Colonic mucosa (tissue), 4 donors: ENCODE data around the gene ASPHD2. TPM values are rescaled to one million over a fixed set of nuclear protein-coding genes. Genes with fewer than 3 reads are reported as not detected.

ENCODE experiments used
- DNase-seq: peaks from one replicate; pipeline ENCODE4 v3.0.0-alpha.2; 2020
- H3K27ac ChIP-seq: fragments of 200-600 bp; one replicate; pipeline ENCODE4 v1.8.0; 2021
- H3K27me3 ChIP-seq: fragments of 200-600 bp; one replicate; pipeline ENCODE4 v1.8.0; 2021
- H3K36me3 ChIP-seq: fragments of 200-600 bp; one replicate; pipeline ENCODE4 v1.8.0; 2021
- H3K4me1 ChIP-seq: fragments of 200-600 bp; one replicate; pipeline ENCODE4 v1.8.0; 2021; ENCODE audit warnings: mild to moderate bottlenecking
- H3K4me3 ChIP-seq: fragments of 200-600 bp; one replicate; pipeline ENCODE4 v1.8.0; 2021
- H3K9ac ChIP-seq, 2 donors: one replicate each; pipeline ENCODE4 v1.7.0; 2013; ENCODE audit warnings: control low read depth in 2 of 2, low read depth in 2 of 2, low read length in 2 of 2
- H3K9me3 ChIP-seq: fragments of 200-600 bp; one replicate; pipeline ENCODE4 v1.8.0; 2021
- intact Hi-C: fragments of 100-400 bp; cut with DNase I; formaldehyde crosslinking; loops from one replicate; pipeline ENCODE4 v1.14.1; 2022
- total RNA-seq, 2 donors: library from RNA; stranded (reverse); fragmentation: NEBNext Ultra II Directional in 1 of 2; extraction: Animal tissue kit (Norgen Biotek cat#: 25700) in 1 of 2; gene quantifications; one replicate each; pipeline ENCODE4 v1.2.1, GENCODE V29; 2021
- TF ChIP-seq, protein P1 (sequence below): fragments of 200-600 bp; IDR thresholded peaks from one replicate; pipeline ENCODE4 v1.8.0; 2022; ENCODE audit warnings: antibody characterized with exemption, mild to moderate bottlenecking
- donor health status: healthy.
- donor health status: DM: no; HTN: no; CAD: no.
- donor health status: DM: no; HTN: no; CAD: no.

The ASPHD2 gene
- total RNA-seq, 2 donors from 2014 or later = 3.8 to 4.3 TPM

DNA sequence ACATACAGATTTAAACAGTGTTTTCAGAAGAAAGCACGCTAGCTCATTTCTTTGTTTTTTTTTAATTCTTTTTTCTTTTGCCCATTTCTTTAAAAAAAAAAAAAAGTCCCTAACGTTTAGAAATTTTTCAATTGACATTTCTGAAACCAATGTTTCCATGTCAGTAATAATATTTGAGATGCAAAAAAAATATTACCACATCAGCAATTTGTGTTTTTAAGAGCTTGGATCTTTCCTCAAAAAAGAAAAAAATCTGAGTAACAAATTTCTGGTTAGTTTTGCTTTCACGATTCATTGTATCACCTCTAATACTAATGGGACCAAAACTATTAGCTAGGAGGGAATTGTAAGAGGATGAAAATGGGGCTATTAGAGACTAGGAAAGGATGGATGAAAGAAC lies 39.9 kb upstream of the ASPHD2 start:
- intact Hi-C loops = no loop called here
- H3K36me3 ChIP-seq = no peaks in the 10 kb centered on the region
- H3K4me3 ChIP-seq = no peak overlapping the region
- no peak for DNase-seq
- H3K27me3 ChIP-seq = no peaks in the 10 kb centered on the region
- TF ChIP-seq, protein P1, sequence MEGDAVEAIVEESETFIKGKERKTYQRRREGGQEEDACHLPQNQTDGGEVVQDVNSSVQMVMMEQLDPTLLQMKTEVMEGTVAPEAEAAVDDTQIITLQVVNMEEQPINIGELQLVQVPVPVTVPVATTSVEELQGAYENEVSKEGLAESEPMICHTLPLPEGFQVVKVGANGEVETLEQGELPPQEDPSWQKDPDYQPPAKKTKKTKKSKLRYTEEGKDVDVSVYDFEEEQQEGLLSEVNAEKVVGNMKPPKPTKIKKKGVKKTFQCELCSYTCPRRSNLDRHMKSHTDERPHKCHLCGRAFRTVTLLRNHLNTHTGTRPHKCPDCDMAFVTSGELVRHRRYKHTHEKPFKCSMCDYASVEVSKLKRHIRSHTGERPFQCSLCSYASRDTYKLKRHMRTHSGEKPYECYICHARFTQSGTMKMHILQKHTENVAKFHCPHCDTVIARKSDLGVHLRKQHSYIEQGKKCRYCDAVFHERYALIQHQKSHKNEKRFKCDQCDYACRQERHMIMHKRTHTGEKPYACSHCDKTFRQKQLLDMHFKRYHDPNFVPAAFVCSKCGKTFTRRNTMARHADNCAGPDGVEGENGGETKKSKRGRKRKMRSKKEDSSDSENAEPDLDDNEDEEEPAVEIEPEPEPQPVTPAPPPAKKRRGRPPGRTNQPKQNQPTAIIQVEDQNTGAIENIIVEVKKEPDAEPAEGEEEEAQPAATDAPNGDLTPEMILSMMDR = no peak
- no peaks in the 10 kb centered on the region for H3K9me3 ChIP-seq
- no peaks in the 10 kb centered on the region for H3K4me1 ChIP-seq
- no peak overlapping the region for H3K9ac ChIP-seq
- H3K27ac ChIP-seq = no peak overlapping the region

DNA sequence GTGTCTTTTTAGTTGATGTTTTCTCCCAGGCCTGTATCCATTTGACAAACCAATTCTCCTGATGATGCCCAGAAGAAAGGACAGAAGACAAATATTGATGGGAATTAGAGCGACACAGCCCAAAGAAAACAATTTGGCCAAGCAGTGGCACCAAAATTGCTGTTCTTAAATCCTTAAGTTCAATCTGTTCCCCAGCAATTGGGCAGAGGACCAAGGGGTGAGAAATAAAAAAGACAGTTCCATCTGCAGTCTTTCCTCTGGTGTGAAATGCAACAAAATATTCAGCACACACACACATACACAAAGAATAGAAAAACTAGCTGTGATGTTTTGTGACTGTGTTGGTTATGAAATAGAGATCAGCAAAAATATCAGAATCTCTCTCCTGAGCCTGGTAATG lies 38.0 kb upstream of the ASPHD2 start:
- Histone ChIP-seq H3K9ac (no peak overlapping the region), H3K27me3 (no peaks in the 10 kb centered on the region), H3K27ac (no peak overlapping the region), H3K4me1 (no peaks in the 10 kb centered on the region), H3K9me3 (no peaks in the 10 kb centered on the region), H3K36me3 (no peaks in the 10 kb centered on the region), H3K4me3 (no peak overlapping the region)
- DNase-seq = no peak
- TF ChIP-seq, protein P1 = no peak
- intact Hi-C loops = no loop called here

DNA sequence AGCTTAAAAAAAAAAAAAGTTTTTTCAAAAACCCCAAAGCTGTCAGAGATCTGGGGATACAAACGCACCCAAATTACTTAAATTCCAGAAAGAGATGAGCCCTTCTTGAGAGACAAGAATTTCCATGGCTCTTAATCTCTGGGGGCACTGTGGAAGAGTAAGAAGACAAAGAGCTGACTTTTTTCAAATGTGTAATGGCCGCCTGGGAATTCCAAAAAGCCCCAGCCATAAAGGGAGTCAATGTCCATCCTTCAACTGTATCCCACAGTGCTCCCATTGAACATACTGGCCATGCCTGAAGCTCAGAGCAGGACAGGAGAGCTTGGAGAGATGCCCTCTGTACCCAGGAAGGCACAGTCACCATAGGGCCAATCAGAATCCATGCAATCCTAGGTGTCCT lies 37.4 kb upstream of the ASPHD2 start:
- Histone ChIP-seq H3K27ac (no peak overlapping the region), H3K36me3 (no peaks in the 10 kb centered on the region), H3K4me1 (no peaks in the 10 kb centered on the region), H3K27me3 (no peaks in the 10 kb centered on the region), H3K9ac (no peak overlapping the region), H3K9me3 (no peaks in the 10 kb centered on the region), H3K4me3 (no peak overlapping the region)
- no peak for DNase-seq
- TF ChIP-seq, protein P1 = no peak
- intact Hi-C loops = no loop called here

DNA sequence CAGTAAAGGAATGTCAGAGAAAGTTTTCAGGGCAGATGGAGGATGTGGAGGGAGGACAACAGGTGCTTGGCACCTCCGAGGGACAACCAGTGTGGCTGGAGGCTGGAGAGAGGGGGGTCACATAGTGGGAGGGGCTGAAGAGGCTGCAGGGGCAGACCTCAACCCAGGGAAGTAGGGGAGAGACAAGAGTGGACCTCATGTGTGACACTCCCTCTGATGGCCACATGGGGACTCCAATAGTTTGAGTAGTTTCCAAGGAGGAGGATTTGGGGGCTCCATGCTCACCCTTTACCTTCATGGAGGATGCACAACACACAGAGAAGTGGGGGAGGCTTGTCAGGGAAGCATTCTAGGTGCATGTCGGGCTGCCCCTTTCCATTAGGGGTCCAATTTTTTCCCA lies 35.1 kb upstream of the ASPHD2 start:
- Histone ChIP-seq H3K4me1 (no peaks in the 10 kb centered on the region), H3K9me3 (no peaks in the 10 kb centered on the region), H3K27ac (no peak overlapping the region), H3K9ac (no peak overlapping the region), H3K36me3 (no peaks in the 10 kb centered on the region), H3K4me3 (no peak overlapping the region), H3K27me3 (no peaks in the 10 kb centered on the region)
- DNase-seq = no peak
- intact Hi-C loops = no loop called here
- TF ChIP-seq, protein P1 = no peak

DNA sequence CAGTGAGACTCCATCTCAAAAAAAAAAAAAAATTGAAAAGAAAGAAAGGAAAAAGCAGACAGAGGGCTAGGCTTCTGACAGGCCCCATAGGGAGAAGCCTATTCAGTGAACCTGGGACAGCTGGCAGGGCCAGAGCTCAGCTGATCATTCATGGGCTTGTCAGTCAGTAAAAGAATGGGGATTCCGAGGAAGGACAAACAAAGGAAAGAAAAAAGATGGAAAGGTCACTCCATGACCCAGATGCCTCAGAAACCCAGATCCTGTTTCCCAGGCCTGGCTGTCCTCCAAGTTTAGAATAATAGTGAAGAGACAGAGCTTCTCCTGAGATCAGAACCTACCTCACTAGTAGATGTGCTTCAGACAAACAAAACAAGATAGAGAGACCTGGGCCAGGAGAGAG lies 34.3 kb upstream of the ASPHD2 start:
- Histone ChIP-seq H3K9me3 (no peaks in the 10 kb centered on the region), H3K27ac (no peak overlapping the region), H3K9ac (no peak overlapping the region), H3K27me3 (no peaks in the 10 kb centered on the region), H3K4me1 (no peaks in the 10 kb centered on the region), H3K4me3 (no peak overlapping the region), H3K36me3 (no peaks in the 10 kb centered on the region)
- no peak for DNase-seq
- intact Hi-C loops = no loop called here
- TF ChIP-seq, protein P1 = no peak

DNA sequence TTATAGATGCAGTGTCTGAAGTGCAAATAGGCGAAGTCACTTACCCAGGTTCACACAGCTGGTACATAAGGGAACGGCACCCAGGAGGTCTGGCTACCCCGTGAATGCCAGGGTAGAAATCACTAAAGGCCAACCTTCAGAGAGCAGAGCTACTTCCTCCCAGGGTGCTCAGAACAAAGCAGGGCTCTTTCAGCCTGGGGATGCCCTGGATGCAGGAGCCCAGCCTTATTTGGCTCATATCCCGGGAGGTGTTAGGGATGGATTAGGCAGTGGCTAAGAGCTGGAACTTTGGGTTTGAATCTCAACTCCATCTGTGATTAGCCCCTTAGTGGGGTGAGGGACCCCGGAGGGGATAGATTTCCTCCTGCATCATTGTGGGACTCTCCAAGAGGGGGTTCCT lies 33.1 kb upstream of the ASPHD2 start:
- no peaks in the 10 kb centered on the region for H3K27me3 ChIP-seq
- no peaks in the 10 kb centered on the region for H3K9me3 ChIP-seq
- H3K27ac ChIP-seq = no peak overlapping the region
- no peak overlapping the region for H3K4me3 ChIP-seq
- intact Hi-C loops = no loop called here
- TF ChIP-seq, protein P1 = no peak
- H3K9ac ChIP-seq = no peak overlapping the region
- no peaks in the 10 kb centered on the region for H3K4me1 ChIP-seq
- H3K36me3 ChIP-seq = no peaks in the 10 kb centered on the region
- no peak for DNase-seq
